NCI-H146 treated with DMSO at 0.1 percent for 48 hours (cell line): Measurements from ENCODE around the gene RASSF5.
"Not testable (repeated sequence)": the region's sequence is repeated elsewhere in the genome, so short reads cannot be mapped to it uniquely, and the experiment has no call there.

ENCODE experiments used
- DNase-seq: peaks from one replicate; lab custom pipeline; 2025; ENCODE audit not compliant: unreplicated experiment; lab: John Stamatoyannopoulos, UW

RASSF5 gene

DNA sequence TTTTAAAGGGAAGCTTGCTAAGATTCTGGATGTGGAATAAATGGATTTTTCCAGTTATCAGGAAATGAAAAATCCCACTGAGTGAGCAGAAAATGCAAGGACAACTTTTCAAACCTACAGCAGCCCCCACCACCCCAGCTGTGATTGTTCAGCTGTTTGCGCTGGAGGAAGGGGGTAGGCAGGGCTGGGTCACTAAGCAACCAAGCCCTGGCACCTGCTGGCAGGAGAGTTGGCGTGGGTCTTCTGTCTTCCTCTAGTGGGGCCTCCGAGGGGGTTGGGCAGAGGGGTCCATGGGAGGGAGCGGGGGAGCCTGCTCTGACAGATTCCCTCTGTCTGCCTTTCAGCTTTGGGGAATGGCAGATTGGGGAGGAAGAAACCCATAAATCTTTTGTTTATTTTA lies 59.7 kb downstream of the RASSF5 start:
- no peak for DNase-seq

DNA sequence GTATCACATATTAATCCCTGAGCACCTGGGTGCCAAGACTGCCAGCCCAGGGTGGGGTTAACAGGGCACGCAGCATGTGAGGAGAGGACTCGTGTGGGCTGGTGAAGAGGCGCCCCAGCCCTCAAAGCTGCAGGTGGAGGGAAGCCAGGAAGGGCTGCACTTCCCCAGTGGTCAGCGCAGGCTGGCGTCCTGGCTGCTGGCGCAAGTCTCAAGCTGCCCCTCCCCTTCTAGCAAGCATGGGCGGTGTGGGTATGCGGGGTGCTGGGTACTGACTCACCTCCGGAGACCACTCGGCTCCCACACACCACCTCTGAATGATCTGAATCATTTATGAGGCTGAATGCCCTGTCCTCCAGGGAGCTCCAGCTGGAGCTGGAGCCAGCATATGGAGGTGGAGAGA lies 60.9 kb downstream of the RASSF5 start:
- no peak for DNase-seq

DNA sequence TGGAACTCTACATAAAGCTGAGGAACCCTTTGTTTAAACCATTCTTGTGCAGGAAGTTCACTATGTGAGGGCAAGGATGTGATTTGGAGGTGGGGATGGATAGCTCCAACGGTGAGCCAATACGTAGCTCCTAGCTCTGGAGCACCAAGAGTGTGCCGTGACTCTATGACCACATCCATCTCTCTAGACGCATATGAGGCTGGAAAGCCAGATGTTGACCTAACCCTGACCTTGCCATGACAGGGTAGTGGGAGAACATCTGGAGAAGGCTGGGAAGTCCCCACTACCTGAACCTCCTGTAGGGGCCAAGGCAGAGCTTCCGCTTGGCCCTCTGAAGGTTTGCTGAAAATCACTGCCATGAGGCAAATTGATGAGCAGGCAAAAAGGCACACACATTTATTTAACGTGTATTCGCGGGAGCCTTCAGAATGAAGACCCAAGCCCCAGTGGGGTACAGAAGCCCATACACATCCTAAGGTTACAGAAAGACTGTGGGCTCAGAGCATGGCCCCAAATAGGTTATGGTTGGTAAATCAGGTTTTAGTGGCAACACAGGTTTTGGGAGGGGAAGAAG lies 61.5 kb downstream of the RASSF5 start:
- no peak for DNase-seq

DNA sequence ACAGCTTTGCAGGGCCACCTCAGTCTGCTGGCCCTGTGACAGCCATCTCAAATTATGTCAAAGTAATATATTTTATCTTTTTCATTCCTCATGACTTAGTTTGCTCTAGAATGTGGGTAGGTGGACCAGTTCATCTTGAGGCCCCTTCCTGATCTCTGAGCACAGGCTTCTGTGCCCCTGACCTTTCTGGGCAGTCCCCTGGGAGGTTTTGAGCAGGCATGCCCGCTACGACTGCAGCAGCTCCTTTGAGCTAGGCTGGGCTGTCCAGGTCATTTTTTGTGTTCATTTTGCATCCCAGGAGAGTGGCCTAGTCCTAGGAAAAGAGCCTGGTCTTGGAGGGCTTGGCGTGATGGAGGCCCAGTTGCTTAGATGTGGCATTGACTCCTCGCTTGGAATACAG lies 62.2 kb downstream of the RASSF5 start:
- DNase-seq = no peak

GRCh38 chr1:206570529-206570928 lies 63.2 kb downstream of the RASSF5 start:
- DNase-seq = no peak

- no peak for DNase-seq
Observed at GRCh38 chr1:206572835-206573234, 65.5 kb downstream of the RASSF5 start.

- no peak for DNase-seq
Observed at GRCh38 chr1:206573319-206573718, 66.0 kb downstream of the RASSF5 start.

- no peak for DNase-seq
Observed at GRCh38 chr1:206573762-206574161, 66.4 kb downstream of the RASSF5 start.

DNA sequence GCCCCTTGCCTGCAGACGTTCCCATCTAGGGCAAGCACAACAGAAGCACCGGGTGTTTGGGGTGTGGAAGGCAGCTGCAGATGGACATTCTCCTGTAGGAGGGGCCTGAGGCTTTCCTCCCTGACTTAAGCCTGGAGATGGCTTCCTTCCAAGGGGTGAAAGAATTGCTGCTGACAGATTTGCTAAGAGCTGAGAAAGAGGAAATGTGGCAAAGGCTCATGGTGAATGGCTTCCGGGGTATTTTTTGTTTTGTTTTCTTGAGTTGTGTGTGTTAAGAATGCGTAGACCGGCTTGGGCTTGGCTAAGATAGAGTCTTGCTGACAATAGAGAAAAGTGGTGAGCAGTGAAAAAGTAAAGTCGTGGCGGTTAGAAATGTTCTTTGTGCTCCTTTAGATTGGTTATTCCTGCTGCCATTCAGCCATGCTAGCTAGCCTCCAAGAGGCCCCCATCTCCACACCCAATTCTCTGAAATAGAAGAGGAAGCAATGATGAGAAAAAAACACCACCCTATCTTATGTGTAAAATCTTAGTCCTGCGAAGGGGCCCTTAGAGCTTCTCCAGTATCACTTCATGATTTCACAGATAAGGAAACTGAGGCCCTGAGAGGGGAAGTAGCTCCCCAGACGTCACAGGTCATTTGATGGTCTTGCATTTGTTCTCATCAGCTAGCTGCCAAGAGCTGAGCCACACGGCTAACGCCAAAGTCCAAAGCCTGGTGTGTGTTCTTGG lies 68.0 kb downstream of the RASSF5 start:
- no peak for DNase-seq

- peak; percentile 53 for DNase-seq
Observed at GRCh38 chr1:206575894-206576737, 68.8 kb downstream of the RASSF5 start.

DNA sequence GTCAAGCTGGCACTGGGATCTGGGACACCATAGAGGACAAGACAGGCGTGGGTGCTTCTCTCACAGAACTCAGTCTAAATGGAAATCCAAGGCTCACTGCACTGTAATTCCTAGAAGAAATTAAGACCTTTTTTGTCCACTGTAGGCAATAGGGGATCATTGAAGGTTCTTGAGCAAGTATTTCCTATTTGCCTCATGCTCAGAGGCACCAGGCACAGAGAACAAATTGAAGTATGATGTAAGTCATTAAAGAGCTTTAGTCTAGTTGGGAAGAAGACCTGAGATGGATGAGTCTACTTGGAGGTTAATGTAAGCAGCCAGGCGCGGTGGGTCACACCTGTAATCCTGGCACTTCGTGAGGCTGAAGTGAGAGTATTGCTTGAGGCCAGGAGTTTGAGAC lies 70.3 kb downstream of the RASSF5 start:
- DNase-seq = no peak

GRCh38 chr1:206578068-206578977 lies 71.0 kb downstream of the RASSF5 start:
- DNase-seq = no peak

- no peak for DNase-seq
Observed at GRCh38 chr1:206578978-206579374, 71.6 kb downstream of the RASSF5 start.

- DNase-seq = no peak
Observed at GRCh38 chr1:206579747-206580437, 72.6 kb downstream of the RASSF5 start.

GRCh38 chr1:206580438-206581113 lies 73.2 kb downstream of the RASSF5 start:
- DNase-seq = no peak

- not testable (repeated sequence) for DNase-seq
Observed at GRCh38 chr1:206581114-206581497, 73.8 kb downstream of the RASSF5 start.

DNA sequence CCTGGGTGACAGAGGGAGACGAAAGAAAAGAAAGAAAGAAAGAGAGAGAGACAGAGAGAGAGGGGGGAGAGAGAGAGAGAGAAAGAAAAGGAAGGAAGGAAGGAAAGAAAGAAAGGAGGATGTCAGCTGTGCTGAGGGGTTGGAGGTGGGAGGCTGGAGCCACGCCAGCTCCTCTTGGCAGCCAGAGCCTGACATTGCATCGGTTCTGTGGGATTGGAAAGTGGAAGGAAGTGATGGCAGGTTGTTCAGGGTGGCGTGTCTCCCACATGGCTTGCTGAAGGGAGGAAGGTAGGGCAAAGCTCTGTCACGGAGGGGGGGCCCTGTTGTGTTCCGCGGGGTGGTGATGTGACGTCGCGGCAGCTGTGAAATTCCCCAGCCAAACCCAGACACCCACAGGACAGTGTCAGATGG lies 74.2 kb downstream of the RASSF5 start:
- DNase-seq = no peak

- no peak for DNase-seq
Observed at GRCh38 chr1:206582537-206582936, 75.2 kb downstream of the RASSF5 start.

DNA sequence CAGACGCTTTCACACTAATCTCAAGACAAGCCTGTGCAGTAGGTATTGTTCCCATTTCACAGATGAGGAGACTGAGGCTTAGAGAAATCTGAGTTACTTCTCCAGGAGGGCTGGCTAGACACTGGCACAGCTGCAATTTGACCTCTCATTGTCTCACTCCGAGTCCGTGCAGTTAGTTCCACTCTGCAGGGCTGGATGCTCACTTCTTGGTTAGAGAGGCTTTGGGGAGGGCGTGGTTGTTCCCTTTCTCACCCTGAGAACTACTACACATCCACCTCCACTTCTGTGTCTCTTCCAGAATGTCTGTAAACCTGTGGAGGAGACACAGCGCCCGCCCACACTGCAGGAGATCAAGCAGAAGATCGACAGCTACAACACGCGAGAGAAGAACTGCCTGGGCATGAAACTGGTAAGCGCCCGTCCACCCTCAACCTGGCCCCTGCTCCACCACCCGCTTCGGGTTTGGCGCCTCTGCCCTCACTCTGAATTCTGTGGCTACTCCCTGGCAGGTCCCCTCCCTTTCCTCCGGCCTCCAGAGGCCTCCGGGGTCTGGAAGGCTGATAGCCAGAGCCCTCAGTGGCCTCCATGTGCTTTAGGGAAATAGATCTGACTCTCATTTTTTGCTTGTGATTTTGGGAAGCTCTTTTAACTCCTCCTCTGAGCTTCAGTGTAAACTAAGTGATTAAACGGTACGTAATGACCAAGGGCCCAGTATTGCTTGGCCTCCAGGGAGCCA lies 75.8 kb downstream of the RASSF5 start:
- no peak for DNase-seq
